HG03196 (cell line): ENCODE data around the gene C12orf60.

Experiments used
- ATAC-seq: cut with Tn5 transposase; IDR thresholded peaks from one replicate; pipeline ENCODE4 v1.9.1; 2021; ENCODE audit not compliant: unreplicated experiment

The C12orf60 gene

DNA sequence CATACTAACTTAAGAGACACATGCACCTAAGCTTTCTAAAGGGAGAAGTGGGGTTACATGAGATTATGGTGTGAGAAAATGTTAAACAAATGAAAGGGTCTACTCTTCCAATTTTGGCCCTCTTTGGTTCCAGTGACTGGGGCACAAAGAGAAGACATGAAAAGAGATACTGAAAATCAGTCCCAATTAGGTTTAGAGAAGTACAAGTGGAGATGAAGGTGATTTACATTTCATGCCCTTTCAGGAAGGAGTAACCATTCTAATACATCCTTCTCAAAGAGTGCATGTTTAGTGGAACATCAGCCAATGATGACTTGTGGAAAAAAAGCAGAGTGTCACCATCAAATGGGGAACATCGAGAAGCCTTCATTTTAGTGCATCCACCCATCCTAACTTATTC is 67.8 kb downstream of the C12orf60 start:
- no peak for ATAC-seq

DNA sequence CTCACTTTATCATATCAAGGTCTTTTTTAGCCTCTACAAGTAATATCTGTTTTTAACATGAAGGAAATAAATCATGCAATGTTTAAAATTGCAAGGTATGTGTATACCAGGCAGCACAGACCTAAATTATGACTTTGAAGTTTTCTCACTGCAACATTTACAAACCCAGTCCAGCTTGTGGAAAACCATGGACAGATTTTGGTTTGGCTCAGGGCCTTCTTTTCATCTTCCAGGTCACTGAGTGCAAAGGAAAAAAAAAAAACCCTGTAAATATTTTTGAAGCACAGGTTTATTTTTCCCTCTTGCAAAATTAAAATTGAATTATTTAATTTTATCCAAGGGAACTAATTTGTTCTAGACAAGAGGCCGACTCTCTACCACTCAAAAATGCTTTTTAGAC is 68.4 kb downstream of the C12orf60 start:
- no peak for ATAC-seq

DNA sequence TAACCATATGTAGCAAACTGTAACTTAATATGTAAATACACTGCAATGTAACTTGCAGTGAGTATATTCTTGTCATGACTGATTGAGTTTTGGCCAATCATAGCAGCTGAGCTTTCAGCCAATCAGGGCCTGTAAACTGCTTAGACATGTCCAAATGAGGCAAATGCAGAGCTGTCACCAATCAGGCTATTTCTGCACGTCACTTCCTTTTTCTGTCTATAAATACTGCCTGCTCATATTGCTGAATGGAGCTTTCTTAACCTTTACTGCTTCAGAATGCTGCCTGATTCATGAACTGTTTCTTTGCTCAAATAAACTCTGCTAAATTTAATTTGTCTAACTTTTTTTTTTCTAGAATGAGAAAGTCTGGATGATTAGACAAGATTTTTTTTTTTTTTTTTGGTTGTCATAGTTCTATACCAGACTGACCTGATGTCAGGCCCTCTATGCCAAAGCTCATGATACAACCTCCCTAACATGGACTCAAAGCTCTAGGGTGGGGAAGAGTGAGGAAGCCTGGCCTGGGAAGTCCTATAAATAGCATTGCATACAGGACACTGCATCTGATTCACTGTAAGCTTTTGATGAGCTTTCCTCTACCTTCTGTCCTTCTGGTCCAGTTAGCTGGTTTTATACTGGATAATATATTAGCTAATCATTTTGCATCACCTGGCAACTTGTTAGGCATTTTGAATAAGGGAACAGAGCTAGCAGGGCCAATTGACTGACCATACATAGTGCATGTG is 70.1 kb downstream of the C12orf60 start:
- ATAC-seq = no peak
